CD4-positive, alpha-beta T cell treated with Interleukin-4 for 4 hours (primary cell): ENCODE measurements around the gene DAZ4.
"Not testable (repeated sequence)": the region's sequence is repeated elsewhere in the genome, so short reads cannot be mapped to it uniquely, and the experiment has no call there.

Source experiments
- DNase-seq: peaks from one replicate; pipeline ENCODE4 v3.0.0-alpha.2; 2020

The DAZ4 gene

GRCh38 chrY:24833619-24834018 lies at the start of gene DAZ4:
Gene DAZ4 (plus strand): TSS chrY:24833919. CDS start chrY:24834127, 208 bp downstream.
- not testable (repeated sequence) for DNase-seq

DNA sequence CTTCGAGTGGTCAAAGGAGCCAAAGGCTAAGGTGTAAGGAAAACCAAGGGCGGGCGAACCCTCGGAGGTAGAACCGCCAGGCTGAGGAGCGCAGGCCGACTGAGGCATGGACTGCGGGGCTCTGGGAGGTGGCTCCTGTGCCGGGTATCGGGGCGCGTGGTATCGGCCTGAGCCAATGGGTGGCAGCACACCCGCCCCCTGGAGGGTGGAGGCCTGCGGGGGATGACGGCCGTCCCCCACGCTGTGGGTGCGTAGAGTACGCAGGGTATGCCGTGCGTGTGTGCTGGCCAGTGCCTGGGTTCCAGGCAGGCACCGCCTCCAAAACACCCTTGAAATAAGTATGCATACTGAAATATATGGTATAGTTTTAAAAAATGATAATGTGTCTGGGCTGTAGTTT lies 20.4 kb upstream of the DAZ4 start, which contains the start of gene DAZ3:
DAZ3 (minus strand) TSS at position 101 of the 400 bp plus-strand sequence. CDS start 208 bp downstream, outside the sequence.
- not testable (repeated sequence) for DNase-seq

DNA sequence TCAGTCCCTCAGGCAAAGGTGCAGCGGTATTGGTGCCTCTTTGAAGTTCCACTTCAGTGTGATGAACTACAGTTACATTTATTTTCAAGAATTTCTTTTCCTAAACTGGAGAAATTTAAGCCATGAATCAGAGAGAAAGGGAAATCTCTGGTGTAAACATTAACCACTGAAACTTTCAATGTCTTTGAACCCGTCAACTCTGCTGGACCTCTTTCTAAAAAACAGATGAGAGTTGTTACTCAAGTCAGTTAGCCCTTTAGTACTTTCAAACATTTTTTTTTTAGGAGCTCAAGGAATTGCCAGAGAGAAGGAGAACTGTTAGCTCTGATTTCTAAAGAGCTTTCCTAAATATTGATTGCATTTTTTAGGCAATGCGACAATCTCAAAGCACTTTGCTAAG lies 11.9 kb upstream of the DAZ4 start:
- not testable (repeated sequence) for DNase-seq

DNA sequence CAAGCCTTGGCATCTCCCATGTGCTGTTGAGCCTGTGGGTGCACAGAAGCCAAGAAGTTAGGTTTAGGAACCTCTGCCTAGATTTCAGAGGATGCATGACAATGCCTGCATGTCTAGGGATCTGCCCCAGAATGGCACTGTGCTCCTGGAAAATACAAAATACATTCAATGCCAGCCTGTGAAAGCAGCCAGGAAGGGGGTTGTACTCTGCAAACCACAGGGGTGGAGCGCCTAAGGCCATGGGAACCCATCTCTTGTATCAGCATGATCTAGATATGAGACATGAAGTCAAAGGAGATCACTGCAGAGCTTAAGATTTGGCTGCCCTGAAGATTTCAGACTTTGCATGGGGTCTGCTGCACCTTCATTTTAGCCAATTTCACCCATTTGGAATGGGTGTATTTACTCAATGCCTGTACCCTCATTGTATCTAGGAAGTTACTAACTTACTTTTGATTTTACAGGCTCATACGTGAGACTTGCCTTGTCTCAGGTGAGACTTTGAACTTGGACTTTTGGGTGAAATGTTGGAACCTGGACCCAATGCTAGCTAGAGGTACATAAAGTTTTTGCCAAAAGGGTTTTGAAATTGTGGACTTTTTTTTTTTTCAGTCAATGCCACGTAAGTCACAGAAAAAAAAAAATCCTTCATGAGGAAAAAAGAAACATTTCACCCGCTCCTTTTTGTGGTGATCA lies 9.4 kb upstream of the DAZ4 start:
- DNase-seq, result not testable (repeated sequence)

DNA sequence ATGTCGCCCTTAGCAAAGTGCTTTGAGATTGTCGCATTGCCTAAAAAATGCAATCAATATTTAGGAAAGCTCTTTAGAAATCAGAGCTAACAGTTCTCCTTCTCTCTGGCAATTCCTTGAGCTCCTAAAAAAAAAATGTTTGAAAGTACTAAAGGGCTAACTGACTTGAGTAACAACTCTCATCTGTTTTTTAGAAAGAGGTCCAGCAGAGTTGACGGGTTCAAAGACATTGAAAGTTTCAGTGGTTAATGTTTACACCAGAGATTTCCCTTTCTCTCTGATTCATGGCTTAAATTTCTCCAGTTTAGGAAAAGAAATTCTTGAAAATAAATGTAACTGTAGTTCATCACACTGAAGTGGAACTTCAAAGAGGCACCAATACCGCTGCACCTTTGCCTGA lies 8.7 kb upstream of the DAZ4 start:
- not testable (repeated sequence) for DNase-seq
